AG08395 (cell line): ENCODE measurements around the gene SLC10A7.

Experiments used
- DNase-seq: peaks from one replicate; pipeline ENCODE4 v3.0.0; 2012; ENCODE audit warnings: mixed read lengths, low spot score

SLC10A7 gene

GRCh38 chr4:146521541-146522097 lies at the start of gene SLC10A7:
Gene SLC10A7, minus strand, starts transcription at chr4:146521940. Its CDS starts 223 bp downstream, at chr4:146521717.
- peak; percentile 81 for DNase-seq

- peak; percentile 33 for DNase-seq
These were observed 45.7 kb upstream of the SLC10A7 start for GRCh38 chr4:146567396-146567795.

GRCh38 chr4:146564492-146564891 lies 42.8 kb upstream of the SLC10A7 start:
- DNase-seq: no peak

- DNase-seq: no peak
These were observed 28.4 kb upstream of the SLC10A7 start for GRCh38 chr4:146550161-146550560.

GRCh38 chr4:146548443-146548842 lies 26.7 kb upstream of the SLC10A7 start:
- no peak for DNase-seq

GRCh38 chr4:146545102-146545501 lies 23.4 kb upstream of the SLC10A7 start:
- peak; percentile 58 for DNase-seq

- no peak for DNase-seq
These were observed 12.4 kb upstream of the SLC10A7 start for GRCh38 chr4:146534178-146534577.

GRCh38 chr4:146525754-146526153 lies 4.0 kb upstream of the SLC10A7 start:
- DNase-seq: no peak

GRCh38 chr4:146524663-146525062 lies 2.9 kb upstream of the SLC10A7 start:
- no peak for DNase-seq

- no peak for DNase-seq
These were observed 1.1 kb upstream of the SLC10A7 start for GRCh38 chr4:146522869-146523205.

- DNase-seq: peak; percentile 93
These were observed 543 bp upstream of the SLC10A7 start for GRCh38 chr4:146522098-146522868.

GRCh38 chr4:146520896-146521540 lies 722 bp downstream of the SLC10A7 start:
- DNase-seq: peak; percentile 35

GRCh38 chr4:146514651-146515357 lies 6.9 kb downstream of the SLC10A7 start:
- no peak for DNase-seq

- DNase-seq: no peak
These were observed 8.2 kb downstream of the SLC10A7 start for GRCh38 chr4:146513548-146513947.

GRCh38 chr4:146511381-146511780 lies 10.4 kb downstream of the SLC10A7 start:
- no peak for DNase-seq

- no peak for DNase-seq
These were observed 10.8 kb downstream of the SLC10A7 start for GRCh38 chr4:146510942-146511341.

- DNase-seq: no peak
These were observed 13.4 kb downstream of the SLC10A7 start for GRCh38 chr4:146508229-146508939.

GRCh38 chr4:146507632-146508031 lies 14.1 kb downstream of the SLC10A7 start:
- no peak for DNase-seq

GRCh38 chr4:146506272-146506671 lies 15.5 kb downstream of the SLC10A7 start:
- no peak for DNase-seq

- no peak for DNase-seq
These were observed 21.5 kb downstream of the SLC10A7 start for GRCh38 chr4:146500216-146500615.

- no peak for DNase-seq
These were observed 23.4 kb downstream of the SLC10A7 start for GRCh38 chr4:146498291-146498690.

GRCh38 chr4:146495269-146495668 lies 26.5 kb downstream of the SLC10A7 start:
- peak; percentile 12 for DNase-seq
